Stomach (tissue), 9 donors: ENCODE data around the gene WNT5B. TPM values are rescaled to one million over a fixed set of nuclear protein-coding genes. Genes with fewer than 3 reads are reported as not detected.

ENCODE experiments used
- DNase-seq, 2 donors: peaks; one replicate each; pipeline versions ENCODE4 v3.0.0 to v3.0.0-alpha.2; 2013 to 2019
- H3K27ac ChIP-seq, 5 donors: fragments of 200-600 bp in 4 of 5; sonication (generic) in 4 of 5; one replicate each; pipeline ENCODE4 v1.5.1; 2013 to 2019; ENCODE audit warnings: mild to moderate bottlenecking in 1 of 5, moderate library complexity in 1 of 5
- H3K27me3 ChIP-seq, 3 donors: fragments of 200-600 bp; sonication (generic); one replicate each; pipeline ENCODE4 v1.5.1; 2017 to 2019; ENCODE audit warnings: mixed run types in 1 of 3
- H3K36me3 ChIP-seq, 4 donors: fragments of 200-600 bp; sonication (generic); 1 replicate in 3 of 4; 2 replicates in 1 of 4; pipeline ENCODE4 v1.5.1; 2016 to 2019
- H3K4me1 ChIP-seq, 4 donors: fragments of 200-600 bp; sonication (generic); one replicate each; pipeline ENCODE4 v1.5.1; 2016 to 2019
- H3K4me3 ChIP-seq, 4 donors: fragments of 200-600 bp; sonication (generic) in 3 of 4; one replicate each; pipeline ENCODE4 v1.5.1; 2016 to 2019; ENCODE audit warnings: mild to moderate bottlenecking in 1 of 4
- H3K9me3 ChIP-seq, 4 donors: fragments of 200-600 bp; sonication (generic); one replicate each; pipeline ENCODE4 v1.5.1; 2016 to 2019
- CTCF ChIP-seq, 7 experiments: fragments of 450-650 bp in 4 of 7; fragments of 200-600 bp in 3 of 7; sonication (generic) in 3 of 7; IDR thresholded peaks; one replicate each; pipeline ENCODE4 v1.5.1; 2016 to 2019; ENCODE audit warnings: antibody characterized with exemption in 7 of 7, control low read depth in 2 of 7, mild to moderate bottlenecking in 1 of 7
- EP300 ChIP-seq: sonication (generic); formaldehyde crosslinking; IDR thresholded peaks from one replicate; pipeline ENCODE4 v1.6.1; 2017; ENCODE audit warnings: antibody characterized with exemption
- POLR2A ChIP-seq, 4 donors: fragments of 450-650 bp; IDR thresholded peaks; one replicate each; pipeline ENCODE4 v1.6.1; 2016; ENCODE audit warnings: antibody characterized with exemption in 4 of 4, control low read depth in 2 of 4, mild to moderate bottlenecking in 1 of 4, moderate library complexity in 1 of 4
- POLR2AphosphoS5 ChIP-seq, 3 donors: sonication (generic); formaldehyde crosslinking; IDR thresholded peaks; one replicate each; pipeline ENCODE4 v1.6.1; 2016; ENCODE audit warnings: antibody characterized with exemption in 3 of 3
- WGBS, 5 donors: extraction: QIAGEN DNeasy Blood & Tissue Kit in 3 of 5; methylation state at CpG; one replicate each; pipeline versions ENCODE4 v1.1.5 to v1.1.7; 2013 to 2018; 5-methylcytosine and 5-hydroxymethylcytosine counted together
- intact Hi-C: fragments of 100-400 bp; cut with DNase I; formaldehyde crosslinking; loops from one replicate; pipeline ENCODE4 v1.15.1; 2023; ENCODE audit warnings: low total_unique reads
- polyA plus RNA-seq, 3 donors: library from polyadenylated mRNA; stranded (reverse); fragments of 200-250 nt; gene quantifications; one replicate each; pipeline ENCODE4 v1.2.3, GENCODE V29; 2013
- total RNA-seq, 5 donors: library from RNA; depleted of rRNA; stranded (reverse); fragments of >200 nt; gene quantifications; one replicate each; pipeline versions ENCODE4 v1.1.0 to v1.2.3, GENCODE V29; 2014 to 2016
- donor health status: healthy with polysubstance abuse.
- donor health status: Bipolar disorder and iron deficiency.
- donor health status: healthy.

Gene WNT5B
- total and polyA plus RNA-seq, 8 donors = 0.45 to 22.3 (median 7.4) TPM

DNA sequence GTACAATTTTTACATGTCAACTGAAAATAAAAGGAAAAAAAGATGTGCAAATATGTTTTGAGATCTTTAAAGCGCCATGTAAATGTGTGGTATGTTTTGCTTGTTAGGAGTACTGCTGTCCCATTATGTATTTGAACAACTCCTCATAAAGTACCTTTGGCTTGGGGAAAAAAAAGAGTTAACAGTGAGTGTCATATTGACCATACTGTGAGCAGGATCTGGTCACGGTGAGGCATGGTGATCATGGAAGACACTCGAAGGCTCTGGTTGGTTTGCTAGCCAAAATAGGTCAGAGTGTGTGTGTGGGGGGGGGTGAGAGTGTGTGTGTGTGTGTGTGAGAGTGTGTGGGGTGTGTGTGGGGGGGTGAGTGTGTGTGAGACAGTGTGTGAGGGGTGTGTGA, 24.6 kb upstream of the WNT5B start:
- Histone ChIP-seq H3K4me1 (peaks cover 15 to 54% (median 37%) of the 10 kb centered on the region in 4 donors), H3K36me3 (no peaks in the 10 kb centered on the region), H3K27me3 (no peaks in the 10 kb centered on the region), H3K9me3 (no peaks in the 10 kb centered on the region), H3K4me3 (no peak overlapping the region), H3K27ac (peak overlapping the region in 1 of 5 donors; percentile 92)
- DNase-seq = no peak
- intact Hi-C loops = no loop called here
- TF ChIP-seq EP300 = no peak
- TF ChIP-seq POLR2AphosphoS5 (IDR thresholded peaks at IDR 0.05) = no peak
- TF ChIP-seq POLR2A (IDR thresholded peaks at IDR 0.05) = no peak
- TF ChIP-seq CTCF (IDR thresholded peaks at IDR 0.05) = no peak
- WGBS, 5 donors = 49 to 63% (median 59%) methylated on average over 3 of the region's 3 CpGs

- peak overlapping the region; percentile 44 to 46 (median 45) for H3K4me3 ChIP-seq
- 1 to 5% (median 4%) methylated on average over 22 of the region's 22 CpGs for WGBS, 5 donors
- peaks cover 15 to 63% (median 44%) of the 10 kb centered on the region in 4 donors for H3K4me1 ChIP-seq
- no peak for TF ChIP-seq POLR2A (IDR thresholded peaks at IDR 0.05)
- TF ChIP-seq EP300 = no peak
- peak in 1 of 3 donors; percentile 59 for TF ChIP-seq POLR2AphosphoS5 (IDR thresholded peaks at IDR 0.05)
- TF ChIP-seq CTCF (IDR thresholded peaks at IDR 0.05) = peak in 5 of 7 experiments; percentile 67 to 87 (median 82)
- peak; percentile 73 to 94 for DNase-seq
- H3K9me3 ChIP-seq = no peaks in the 10 kb centered on the region
- H3K27me3 ChIP-seq = no peaks in the 10 kb centered on the region
- peak overlapping the region; percentile 82 to 92 (median 91) for H3K27ac ChIP-seq
- H3K36me3 ChIP-seq = no peaks in the 10 kb centered on the region
- intact Hi-C loops = no loop called here
Measured at GRCh38 chr12:1605129-1606020, 23.7 kb upstream of the WNT5B start.

- H3K9me3 ChIP-seq = no peaks in the 10 kb centered on the region
- peak overlapping the region; percentile 82 to 92 (median 91) for H3K27ac ChIP-seq
- peaks cover 19 to 68% (median 50%) of the 10 kb centered on the region in 4 donors for H3K4me1 ChIP-seq
- TF ChIP-seq CTCF (IDR thresholded peaks at IDR 0.05) (no peak), POLR2A (IDR thresholded peaks at IDR 0.05) (no peak), EP300 (no peak), POLR2AphosphoS5 (IDR thresholded peaks at IDR 0.05) (peak; percentile 27 to 86 (median 82))
- no peaks in the 10 kb centered on the region for H3K36me3 ChIP-seq
- peak; percentile 92 to 96 for DNase-seq
- H3K27me3 ChIP-seq = no peaks in the 10 kb centered on the region
- H3K4me3 ChIP-seq = peak overlapping the region; percentile 44 to 46 (median 45)
- WGBS, 5 donors = 3 to 10% (median 6%) methylated on average over 12 of the region's 12 CpGs
- intact Hi-C loops = no loop called here
Measured at GRCh38 chr12:1606021-1606622, 22.9 kb upstream of the WNT5B start.

- TF ChIP-seq EP300 (no peak), CTCF (IDR thresholded peaks at IDR 0.05) (no peak), POLR2A (IDR thresholded peaks at IDR 0.05) (no peak), POLR2AphosphoS5 (IDR thresholded peaks at IDR 0.05) (no peak)
- WGBS, 5 donors = 85 to 91% (median 89%) methylated on average over 3 of the region's 3 CpGs
- no peaks in the 10 kb centered on the region for H3K9me3 ChIP-seq
- no peaks in the 10 kb centered on the region for H3K36me3 ChIP-seq
- peaks cover 19 to 66% (median 54%) of the 10 kb centered on the region in 4 donors for H3K4me1 ChIP-seq
- peak overlapping the region in 4 of 5 donors; percentile 13 to 79 (median 66) for H3K27ac ChIP-seq
- H3K4me3 ChIP-seq = no peak overlapping the region
- intact Hi-C loops = no loop called here
- no peaks in the 10 kb centered on the region for H3K27me3 ChIP-seq
- no peak for DNase-seq
Measured at GRCh38 chr12:1607940-1608712, 20.9 kb upstream of the WNT5B start.
